H9 (cell line): ENCODE data around the gene ABLIM1. TPM values are rescaled to one million over a fixed set of nuclear protein-coding genes. Genes with fewer than 3 reads are reported as not detected.

Experiments used
- DNase-seq: peaks from one replicate; pipeline ENCODE4 v3.0.0-alpha.2; 2017
- H2AFZ ChIP-seq: one replicate; pipeline ENCODE4 v1.6.1; 2013; ENCODE audit warnings: mild to moderate bottlenecking, low read length, control low read depth, moderate library complexity
- H2AK5ac ChIP-seq: 2 replicates; pipeline ENCODE4 v1.6.1; 2013; ENCODE audit warnings: low read length, control low read depth, mixed read lengths; ENCODE audit not compliant: insufficient read length
- H2BK120ac ChIP-seq: one replicate; pipeline ENCODE4 v1.6.1; 2013; ENCODE audit warnings: low read depth, mild to moderate bottlenecking, low read length, control low read depth, inconsistent platforms; ENCODE audit not compliant: poor library complexity, severe bottlenecking
- H2BK12ac ChIP-seq: 2 replicates; pipeline ENCODE4 v1.6.1; 2013; ENCODE audit warnings: low read length, control low read depth, mixed read lengths, low read depth; ENCODE audit not compliant: insufficient read length
- H2BK15ac ChIP-seq: 2 replicates; pipeline ENCODE4 v1.6.1; 2013; ENCODE audit warnings: low read depth, low read length, control low read depth
- H2BK20ac ChIP-seq: one replicate; pipeline ENCODE4 v1.6.1; 2013; ENCODE audit warnings: low read depth, mild to moderate bottlenecking, low read length, control low read depth, inconsistent platforms; ENCODE audit not compliant: poor library complexity, severe bottlenecking
- H2BK5ac ChIP-seq: 2 replicates; pipeline ENCODE4 v1.6.1; 2013; ENCODE audit warnings: low read length, control low read depth, mixed read lengths; ENCODE audit not compliant: insufficient read length
- H3K14ac ChIP-seq: 2 replicates; pipeline ENCODE4 v1.6.1; 2013; ENCODE audit warnings: low read length, control low read depth; ENCODE audit not compliant: insufficient read depth
- H3K18ac ChIP-seq: 2 replicates; pipeline ENCODE4 v1.6.1; 2013; ENCODE audit warnings: low read depth, mild to moderate bottlenecking, mixed read lengths, low read length, control low read depth; ENCODE audit not compliant: insufficient read length
- H3K23ac ChIP-seq: 2 replicates; pipeline ENCODE4 v1.6.1; 2013; ENCODE audit warnings: low read length, control low read depth, mixed read lengths, low read depth; ENCODE audit not compliant: insufficient read length
- H3K23me2 ChIP-seq: 2 replicates; pipeline ENCODE4 v1.6.1; 2013; ENCODE audit warnings: low read depth, mild to moderate bottlenecking, mixed read lengths, low read length, control low read depth; ENCODE audit not compliant: insufficient read length, poor library complexity, severe bottlenecking
- H3K27ac ChIP-seq: 2 replicates; pipeline ENCODE4 v1.5.1; 2013; ENCODE audit warnings: low read length, control low read depth, mixed read lengths, low read depth; ENCODE audit not compliant: insufficient read length
- H3K27me3 ChIP-seq: 2 replicates; pipeline ENCODE4 v1.6.1; 2013; ENCODE audit warnings: low read length, control low read depth, inconsistent platforms; ENCODE audit not compliant: insufficient read depth
- H3K4ac ChIP-seq: 2 replicates; pipeline ENCODE4 v1.6.1; 2013; ENCODE audit warnings: low read depth, mild to moderate bottlenecking, control low read depth, inconsistent platforms, low read length, moderate library complexity
- H3K4me1 ChIP-seq: 2 replicates; pipeline ENCODE4 v1.6.1; 2013; ENCODE audit warnings: low read length, control low read depth, inconsistent platforms; ENCODE audit not compliant: insufficient read depth
- H3K4me2 ChIP-seq: 2 replicates; pipeline ENCODE4 v1.6.1; 2013; ENCODE audit warnings: low read length, control low read depth, mixed read lengths; ENCODE audit not compliant: insufficient read length, insufficient read depth
- H3K56ac ChIP-seq: 2 replicates; pipeline ENCODE4 v1.6.1; 2013; ENCODE audit warnings: low read depth, mild to moderate bottlenecking, mixed read lengths, low read length, control low read depth; ENCODE audit not compliant: insufficient read length
- H3K79me1 ChIP-seq: 2 replicates; pipeline ENCODE4 v1.6.1; 2013; ENCODE audit warnings: low read depth, mild to moderate bottlenecking, moderate library complexity, low read length, control low read depth, inconsistent platforms; ENCODE audit not compliant: insufficient read depth, poor library complexity, severe bottlenecking
- H3K79me2 ChIP-seq: 2 replicates; pipeline ENCODE4 v1.6.1; 2013; ENCODE audit warnings: low read length, control low read depth, inconsistent platforms; ENCODE audit not compliant: insufficient read depth
- H3K9ac ChIP-seq: 2 replicates; pipeline ENCODE4 v1.6.1; 2013; ENCODE audit warnings: low read length, control low read depth, mixed read lengths; ENCODE audit not compliant: insufficient read length; ENCODE audit errors: extremely low read depth
- H3K9me3 ChIP-seq: one replicate; pipeline ENCODE4 v1.6.1; 2013; ENCODE audit warnings: low read depth, low read length, inconsistent platforms; ENCODE audit not compliant: control insufficient read depth
- H3T11ph ChIP-seq: one replicate; pipeline ENCODE4 v1.6.1; 2013; ENCODE audit warnings: mild to moderate bottlenecking, low read length, control low read depth, inconsistent platforms
- H4K20me1 ChIP-seq: one replicate; pipeline ENCODE4 v1.6.1; 2013; ENCODE audit not compliant: control insufficient read depth, insufficient read length, insufficient read depth
- H4K5ac ChIP-seq: 2 replicates; pipeline ENCODE4 v1.6.1; 2013; ENCODE audit warnings: low read depth, mild to moderate bottlenecking, mixed read lengths, low read length, control low read depth; ENCODE audit not compliant: insufficient read length
- H4K8ac ChIP-seq: replicated peaks from 2 replicates; pipeline ENCODE4 v1.6.1; 2013; ENCODE audit warnings: low read length, control low read depth, mixed read lengths, low read depth; ENCODE audit not compliant: insufficient read length
- H4K91ac ChIP-seq: 2 replicates; pipeline ENCODE4 v1.6.1; 2013; ENCODE audit warnings: low read depth, mild to moderate bottlenecking, moderate library complexity, mixed read lengths, low read length, control low read depth; ENCODE audit not compliant: insufficient read length
- H3K27ac Mint-ChIP-seq, 3 experiments: 2 replicates in 2 of 3; 3 replicates in 1 of 3; pipeline ENCODE4 v1.8.0; 2020 to 2021; ENCODE audit warnings: mixed read lengths in 3 of 3, mild to moderate bottlenecking in 1 of 3, moderate library complexity in 1 of 3
- H3K27me3 Mint-ChIP-seq: 2 replicates; pipeline ENCODE4 v1.8.0; 2021; ENCODE audit warnings: low read depth, mild to moderate bottlenecking, moderate library complexity, mixed read lengths
- H3K36me3 Mint-ChIP-seq, 3 experiments: 2 replicates in 2 of 3; 3 replicates in 1 of 3; pipeline ENCODE4 v1.8.0; 2020 to 2021; ENCODE audit warnings: low read depth in 3 of 3, mixed read lengths in 3 of 3; ENCODE audit not compliant: insufficient read depth in 1 of 3
- H3K4me1 Mint-ChIP-seq, 2 experiments: 2 replicates each; pipeline ENCODE4 v1.8.0; 2020; ENCODE audit warnings: mixed read lengths in 2 of 2
- H3K4me3 Mint-ChIP-seq, 2 experiments: 2 replicates in 1 of 2; 3 replicates in 1 of 2; pipeline ENCODE4 v1.8.0; 2020 to 2021; ENCODE audit warnings: mild to moderate bottlenecking in 2 of 2, mixed read lengths in 2 of 2, moderate library complexity in 1 of 2
- H3K9me3 Mint-ChIP-seq, 2 experiments: 2 replicates in 1 of 2; 3 replicates in 1 of 2; pipeline ENCODE4 v1.8.0; 2020; ENCODE audit warnings: mild to moderate bottlenecking in 2 of 2, mixed read lengths in 2 of 2, moderate library complexity in 1 of 2
- WGBS: extraction: QIAGEN DNeasy Blood & Tissue Kit; methylation state at CpG from one replicate; pipeline ENCODE4 v1.1.7; 2013; ENCODE audit warnings: missing lambda C conversion rate, low lambda C conversion rate, mixed read lengths; ENCODE audit not compliant: insufficient read length; ENCODE audit errors: extremely low coverage; 5-methylcytosine and 5-hydroxymethylcytosine counted together
- total RNA-seq: library from RNA; stranded (reverse); gene quantifications from 2 replicates; pipeline ENCODE4 v1.2.1, GENCODE V29; 2021
- TF ChIP-seq, protein P1 (sequence below): fragments of 200-600 bp; sonication (generic); conservative IDR thresholded peaks from 3 replicates; pipeline ENCODE4 v1.8.0; 2021; ENCODE audit warnings: antibody characterized with exemption, mild to moderate bottlenecking

The ABLIM1 gene
- total RNA-seq, 1 experiment from 2014 or later: 32.1 TPM

DNA sequence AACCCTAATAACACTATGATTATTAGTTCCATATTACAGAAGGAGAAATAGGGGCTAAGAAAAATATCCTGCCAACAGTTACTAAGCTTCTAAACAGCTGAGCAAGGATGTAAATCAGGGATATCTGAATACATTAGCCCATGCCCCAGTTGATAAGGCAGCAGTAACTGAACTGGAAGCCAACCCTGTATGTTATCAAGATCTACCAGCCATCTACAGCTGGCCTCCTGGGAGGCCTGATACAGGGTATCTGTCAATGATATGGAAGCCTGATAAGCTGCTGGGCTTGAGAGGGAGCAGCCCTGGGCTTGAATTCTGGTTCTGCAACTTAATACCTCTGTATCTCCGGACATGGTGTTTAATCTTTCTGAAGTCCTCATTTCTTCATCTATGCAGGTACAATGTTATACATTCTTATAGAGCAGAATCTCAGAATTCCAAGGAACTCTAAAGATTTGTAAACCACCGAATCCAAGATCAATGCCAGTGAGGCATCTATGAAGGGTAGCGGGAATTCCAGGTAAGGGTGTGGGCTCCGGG, 215.9 kb downstream of the ABLIM1 start:
- WGBS: no CpG with 5 or more reads among the region's 4 CpGs
- Mint-ChIP-seq H3K27ac (no peak overlapping the region), H3K9me3 (no peaks in the 10 kb centered on the region), H3K4me3 (no peak overlapping the region), H3K4me1 (peaks cover 6 to 7% of the 10 kb centered on the region in 2 experiments; a peak in 2 of 4 replicates), H3K27me3 (no peaks in the 10 kb centered on the region), H3K36me3 (peaks cover 7 to 9% (median 8%) of the 10 kb centered on the region in 3 experiments; a peak in 5 of 7 replicates)
- Histone ChIP-seq H4K5ac (no peak overlapping the region), H3K23me2 (no peaks in the 10 kb centered on the region), H3K18ac (no peak overlapping the region), H2AFZ (no peak overlapping the region), H4K91ac (no peak overlapping the region), H3T11ph (no peak overlapping the region), H3K4me2 (no peak overlapping the region), H3K9me3 (no peaks in the 10 kb centered on the region), H2AK5ac (no peak overlapping the region), H3K79me2 (no peaks in the 10 kb centered on the region), H3K4ac (no peak overlapping the region), H2BK5ac (no peak overlapping the region), H3K79me1 (no peaks in the 10 kb centered on the region), H2BK12ac (no peak overlapping the region), H3K27ac (no peak overlapping the region), H4K20me1 (no peaks in the 10 kb centered on the region), H2BK120ac (no peak overlapping the region), H2BK15ac (no peak overlapping the region), H3K27me3 (no peaks in the 10 kb centered on the region), H4K8ac (no peak overlapping the region), H2BK20ac (no peak overlapping the region), H3K9ac (no peak overlapping the region), H3K4me1 (no peaks in the 10 kb centered on the region), H3K14ac (no peak overlapping the region), H3K56ac (no peak overlapping the region), H3K23ac (no peak overlapping the region)
- no peak for DNase-seq
- TF ChIP-seq, protein P1, sequence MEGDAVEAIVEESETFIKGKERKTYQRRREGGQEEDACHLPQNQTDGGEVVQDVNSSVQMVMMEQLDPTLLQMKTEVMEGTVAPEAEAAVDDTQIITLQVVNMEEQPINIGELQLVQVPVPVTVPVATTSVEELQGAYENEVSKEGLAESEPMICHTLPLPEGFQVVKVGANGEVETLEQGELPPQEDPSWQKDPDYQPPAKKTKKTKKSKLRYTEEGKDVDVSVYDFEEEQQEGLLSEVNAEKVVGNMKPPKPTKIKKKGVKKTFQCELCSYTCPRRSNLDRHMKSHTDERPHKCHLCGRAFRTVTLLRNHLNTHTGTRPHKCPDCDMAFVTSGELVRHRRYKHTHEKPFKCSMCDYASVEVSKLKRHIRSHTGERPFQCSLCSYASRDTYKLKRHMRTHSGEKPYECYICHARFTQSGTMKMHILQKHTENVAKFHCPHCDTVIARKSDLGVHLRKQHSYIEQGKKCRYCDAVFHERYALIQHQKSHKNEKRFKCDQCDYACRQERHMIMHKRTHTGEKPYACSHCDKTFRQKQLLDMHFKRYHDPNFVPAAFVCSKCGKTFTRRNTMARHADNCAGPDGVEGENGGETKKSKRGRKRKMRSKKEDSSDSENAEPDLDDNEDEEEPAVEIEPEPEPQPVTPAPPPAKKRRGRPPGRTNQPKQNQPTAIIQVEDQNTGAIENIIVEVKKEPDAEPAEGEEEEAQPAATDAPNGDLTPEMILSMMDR: no peak
